ENCODE results near the gene C6orf89.

C6orf89 gene

GRCh38 chr6:36893976-36894932 lies 8.5 kb downstream of the C6orf89 start:
- FAIRE-seq (no peak), DNase-seq (ENCODE audit: insufficient read length) (no peak)
- TF ChIP-seq POLR2AphosphoS5 (IDR thresholded peaks at IDR 0.05; ENCODE audit: low read depth, low read length) (no peak), POLR2A (IDR thresholded peaks at IDR 0.05; ENCODE audit: low read depth, low read length) (no peak), TAF1 (IDR thresholded peaks at IDR 0.05; ENCODE audit: borderline replicate concordance, low read depth, low read length) (no peak)

GRCh38 chr6:36897609-36898008 lies 11.9 kb downstream of the C6orf89 start:
- FAIRE-seq: no peak
- TF ChIP-seq POLR2AphosphoS5 (IDR thresholded peaks at IDR 0.05; ENCODE audit: low read depth, low read length): no peak
- no peak for TF ChIP-seq POLR2A (IDR thresholded peaks at IDR 0.05; ENCODE audit: low read depth, low read length)
- TF ChIP-seq TAF1 (IDR thresholded peaks at IDR 0.05; ENCODE audit: borderline replicate concordance, low read depth, low read length): no peak

GRCh38 chr6:36904114-36904513 lies 18.4 kb downstream of the C6orf89 start:
- DNase-seq (ENCODE audit: insufficient read length) (no peak), FAIRE-seq (no peak)
- TF ChIP-seq TAF1 (IDR thresholded peaks at IDR 0.05; ENCODE audit: borderline replicate concordance, low read depth, low read length) (no peak), POLR2AphosphoS5 (IDR thresholded peaks at IDR 0.05; ENCODE audit: low read depth, low read length) (no peak), POLR2A (IDR thresholded peaks at IDR 0.05; ENCODE audit: low read depth, low read length) (no peak)

More at GRCh38 chr6:36897609-36898008, 11.9 kb downstream of the C6orf89 start:
- no peak for DNase-seq (ENCODE audit: insufficient read length)

GRCh38 chr6:36904851-36905393 lies 19.2 kb downstream of the C6orf89 start:
- DNase-seq (ENCODE audit: insufficient read length): no peak
- no peak for FAIRE-seq
- no peak for TF ChIP-seq TAF1 (IDR thresholded peaks at IDR 0.05; ENCODE audit: borderline replicate concordance, low read depth, low read length)
- TF ChIP-seq POLR2AphosphoS5 (IDR thresholded peaks at IDR 0.05; ENCODE audit: low read depth, low read length): no peak
- TF ChIP-seq POLR2A (IDR thresholded peaks at IDR 0.05; ENCODE audit: low read depth, low read length): no peak

GRCh38 chr6:36906539-36907325 lies 21.0 kb downstream of the C6orf89 start:
- DNase-seq (ENCODE audit: insufficient read length) (no peak), FAIRE-seq (no peak)
- TF ChIP-seq TAF1 (IDR thresholded peaks at IDR 0.05; ENCODE audit: borderline replicate concordance, low read depth, low read length) (no peak), POLR2AphosphoS5 (IDR thresholded peaks at IDR 0.05; ENCODE audit: low read depth, low read length) (no peak), POLR2A (IDR thresholded peaks at IDR 0.05; ENCODE audit: low read depth, low read length) (no peak)

- DNase-seq (ENCODE audit: insufficient read length) (no peak), FAIRE-seq (no peak)
- TF ChIP-seq TAF1 (IDR thresholded peaks at IDR 0.05; ENCODE audit: borderline replicate concordance, low read depth, low read length) (no peak), POLR2AphosphoS5 (IDR thresholded peaks at IDR 0.05; ENCODE audit: low read depth, low read length) (no peak), POLR2A (IDR thresholded peaks at IDR 0.05; ENCODE audit: low read depth, low read length) (no peak)
These were observed 22.0 kb downstream of the C6orf89 start for GRCh38 chr6:36907781-36908180.

- TF ChIP-seq POLR2A (IDR thresholded peaks at IDR 0.05; ENCODE audit: low read depth, low read length) (no peak), TAF1 (IDR thresholded peaks at IDR 0.05; ENCODE audit: borderline replicate concordance, low read depth, low read length) (no peak), POLR2AphosphoS5 (IDR thresholded peaks at IDR 0.05; ENCODE audit: low read depth, low read length) (no peak)
- DNase-seq (ENCODE audit: insufficient read length) (no peak), FAIRE-seq (no peak)
These were observed 23.0 kb downstream of the C6orf89 start for GRCh38 chr6:36908747-36909146.

- TF ChIP-seq TAF1 (IDR thresholded peaks at IDR 0.05; ENCODE audit: borderline replicate concordance, low read depth, low read length) (no peak), POLR2A (IDR thresholded peaks at IDR 0.05; ENCODE audit: low read depth, low read length) (no peak)
- DNase-seq (ENCODE audit: insufficient read length) (no peak), FAIRE-seq (no peak)
These were observed 26.3 kb downstream of the C6orf89 start for GRCh38 chr6:36912030-36912454.

- DNase-seq (ENCODE audit: insufficient read length): peak; percentile 42
- peak; percentile 90 for FAIRE-seq
- TF ChIP-seq POLR2A (IDR thresholded peaks at IDR 0.05; ENCODE audit: low read depth, low read length): no peak
- TF ChIP-seq TAF1 (IDR thresholded peaks at IDR 0.05; ENCODE audit: borderline replicate concordance, low read depth, low read length): no peak
- TF ChIP-seq POLR2AphosphoS5 (IDR thresholded peaks at IDR 0.05; ENCODE audit: low read depth, low read length): no peak
These were observed 26.8 kb downstream of the C6orf89 start for GRCh38 chr6:36912586-36912985.

- TF ChIP-seq POLR2A (IDR thresholded peaks at IDR 0.05; ENCODE audit: low read depth, low read length) (no peak), POLR2AphosphoS5 (IDR thresholded peaks at IDR 0.05; ENCODE audit: low read depth, low read length) (no peak), TAF1 (IDR thresholded peaks at IDR 0.05; ENCODE audit: borderline replicate concordance, low read depth, low read length) (no peak)
- DNase-seq (ENCODE audit: insufficient read length) (no peak), FAIRE-seq (no peak)
These were observed 27.3 kb downstream of the C6orf89 start for GRCh38 chr6:36913082-36913481.

GRCh38 chr6:36914227-36914794 lies 28.6 kb downstream of the C6orf89 start:
- DNase-seq (ENCODE audit: insufficient read length) (no peak), FAIRE-seq (no peak)
- TF ChIP-seq POLR2AphosphoS5 (IDR thresholded peaks at IDR 0.05; ENCODE audit: low read depth, low read length) (no peak), POLR2A (IDR thresholded peaks at IDR 0.05; ENCODE audit: low read depth, low read length) (no peak), TAF1 (IDR thresholded peaks at IDR 0.05; ENCODE audit: borderline replicate concordance, low read depth, low read length) (no peak)
